Retinal pigment epithelial cell (primary cell): ENCODE data around the gene TEX36.

ENCODE experiments used
- DNase-seq: peaks from one replicate; pipeline ENCODE4 v3.0.0-alpha.2; 2010; ENCODE audit warnings: low read depth
- H3K4me3 ChIP-seq: 2 replicates; pipeline ENCODE4 v1.5.1; 2011; ENCODE audit warnings: mild to moderate bottlenecking, low read length, control low read depth, moderate library complexity
- TF ChIP-seq, protein P1 (sequence below): conservative IDR thresholded peaks from 2 replicates; pipeline ENCODE4 v1.5.1; 2011; ENCODE audit warnings: low read depth, low read length, control low read depth, inconsistent platforms

The TEX36 gene

DNA sequence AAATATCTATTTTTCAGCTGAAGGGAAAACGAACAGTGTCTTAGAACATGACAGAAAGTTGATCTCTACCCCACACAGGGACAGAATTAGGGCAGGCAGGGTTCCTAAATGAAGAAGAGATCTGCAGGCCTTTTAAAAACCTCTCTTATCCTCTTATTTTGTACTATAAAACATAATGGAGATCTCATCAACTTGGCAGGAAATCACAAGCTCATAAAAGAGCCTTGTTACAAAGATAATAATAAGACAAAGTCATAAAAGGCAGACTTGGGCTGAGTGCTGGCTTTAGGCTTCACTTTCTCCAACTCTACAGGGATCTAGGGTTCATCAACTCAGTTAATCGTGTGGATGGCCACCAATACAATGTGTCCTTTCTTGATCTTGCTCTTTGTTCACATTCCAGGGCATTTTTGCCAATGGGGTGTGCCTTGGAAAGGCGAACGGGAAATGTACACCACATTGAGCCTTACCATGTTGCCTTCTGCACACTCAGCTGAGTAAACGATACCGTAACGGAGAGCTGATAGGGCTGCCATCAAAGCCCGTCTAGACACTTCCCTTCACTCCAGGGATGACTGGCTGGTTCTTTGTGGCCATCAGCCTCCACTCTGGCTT is 7.1 kb upstream of the TEX36 start:
- TF ChIP-seq, protein P1, sequence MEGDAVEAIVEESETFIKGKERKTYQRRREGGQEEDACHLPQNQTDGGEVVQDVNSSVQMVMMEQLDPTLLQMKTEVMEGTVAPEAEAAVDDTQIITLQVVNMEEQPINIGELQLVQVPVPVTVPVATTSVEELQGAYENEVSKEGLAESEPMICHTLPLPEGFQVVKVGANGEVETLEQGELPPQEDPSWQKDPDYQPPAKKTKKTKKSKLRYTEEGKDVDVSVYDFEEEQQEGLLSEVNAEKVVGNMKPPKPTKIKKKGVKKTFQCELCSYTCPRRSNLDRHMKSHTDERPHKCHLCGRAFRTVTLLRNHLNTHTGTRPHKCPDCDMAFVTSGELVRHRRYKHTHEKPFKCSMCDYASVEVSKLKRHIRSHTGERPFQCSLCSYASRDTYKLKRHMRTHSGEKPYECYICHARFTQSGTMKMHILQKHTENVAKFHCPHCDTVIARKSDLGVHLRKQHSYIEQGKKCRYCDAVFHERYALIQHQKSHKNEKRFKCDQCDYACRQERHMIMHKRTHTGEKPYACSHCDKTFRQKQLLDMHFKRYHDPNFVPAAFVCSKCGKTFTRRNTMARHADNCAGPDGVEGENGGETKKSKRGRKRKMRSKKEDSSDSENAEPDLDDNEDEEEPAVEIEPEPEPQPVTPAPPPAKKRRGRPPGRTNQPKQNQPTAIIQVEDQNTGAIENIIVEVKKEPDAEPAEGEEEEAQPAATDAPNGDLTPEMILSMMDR, result no peak
- DNase-seq, result no peak
- H3K4me3 ChIP-seq, result no peak overlapping the region

- DNase-seq, result no peak
- no peak overlapping the region for H3K4me3 ChIP-seq
- TF ChIP-seq, protein P1, result no peak
These were observed 4.7 kb upstream of the TEX36 start for GRCh38 chr10:125687507-125688185.

DNA sequence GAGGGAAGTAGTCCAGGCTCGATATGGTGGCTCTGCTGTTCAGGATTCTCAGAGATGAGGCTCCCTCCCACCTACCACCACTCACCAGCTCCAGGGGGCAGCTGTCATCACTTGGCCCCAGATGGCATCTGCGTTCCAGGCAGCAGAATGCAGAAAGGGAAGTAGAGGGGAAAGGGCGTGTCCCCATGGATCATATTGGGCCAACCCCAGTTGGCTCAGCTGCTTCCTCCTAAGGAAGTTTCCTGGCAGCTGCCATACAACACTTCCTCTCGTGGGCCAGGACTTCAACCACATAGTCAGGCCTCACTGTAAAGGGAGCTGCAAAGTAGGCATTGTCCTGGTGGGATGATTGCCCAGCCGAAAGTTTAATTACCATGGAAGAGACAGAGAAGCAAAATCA is 1.6 kb upstream of the TEX36 start:
- no peak for DNase-seq
- TF ChIP-seq, protein P1, result no peak
- no peak overlapping the region for H3K4me3 ChIP-seq

GRCh38 chr10:125683821-125684220 is 858 bp upstream of the TEX36 start:
- no peak for DNase-seq
- TF ChIP-seq, protein P1, result no peak
- no peak overlapping the region for H3K4me3 ChIP-seq

DNA sequence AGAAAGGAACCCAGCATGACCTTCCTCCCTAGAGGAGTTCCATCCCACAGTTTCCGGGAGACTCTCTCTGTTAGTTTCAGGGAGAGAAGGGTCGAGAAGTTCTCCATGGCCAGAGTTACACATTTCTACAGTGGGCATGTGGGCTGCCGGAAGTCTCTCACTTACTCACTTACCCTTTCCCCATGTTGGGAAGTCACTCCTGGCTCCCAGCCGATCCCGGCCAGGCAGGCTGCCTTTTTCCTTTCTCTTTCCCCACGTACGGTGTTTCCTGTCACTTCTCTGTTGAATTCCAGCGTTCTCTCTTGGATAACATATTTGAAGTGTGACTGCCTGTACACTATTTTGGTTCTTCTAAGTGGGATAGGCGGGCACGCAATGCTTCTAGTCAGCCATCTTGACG is 3.5 kb downstream of the TEX36 start:
- no peak for DNase-seq
- no peak overlapping the region for H3K4me3 ChIP-seq
- TF ChIP-seq, protein P1, result no peak

DNA sequence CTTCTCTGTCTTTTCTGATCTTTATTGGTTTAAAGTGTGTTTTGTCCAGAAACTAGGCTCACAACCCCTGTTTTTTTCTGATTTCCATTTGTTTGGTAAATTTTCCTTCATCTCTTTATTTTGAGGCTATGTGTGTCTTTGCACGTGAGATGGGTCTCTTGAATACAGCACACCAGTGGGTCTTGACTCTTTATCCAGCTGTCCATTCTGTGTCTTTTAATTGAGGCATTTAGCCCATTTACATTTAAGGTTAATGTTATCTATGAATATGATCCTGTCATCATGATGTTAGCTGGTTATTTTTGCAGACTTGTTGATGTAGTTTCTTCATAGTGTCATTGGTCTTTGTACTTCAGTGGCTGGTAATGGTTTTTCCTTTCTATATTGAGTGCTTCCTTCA is 10.1 kb downstream of the TEX36 start:
- no peak overlapping the region for H3K4me3 ChIP-seq
- DNase-seq, result no peak
- TF ChIP-seq, protein P1, result no peak

DNA sequence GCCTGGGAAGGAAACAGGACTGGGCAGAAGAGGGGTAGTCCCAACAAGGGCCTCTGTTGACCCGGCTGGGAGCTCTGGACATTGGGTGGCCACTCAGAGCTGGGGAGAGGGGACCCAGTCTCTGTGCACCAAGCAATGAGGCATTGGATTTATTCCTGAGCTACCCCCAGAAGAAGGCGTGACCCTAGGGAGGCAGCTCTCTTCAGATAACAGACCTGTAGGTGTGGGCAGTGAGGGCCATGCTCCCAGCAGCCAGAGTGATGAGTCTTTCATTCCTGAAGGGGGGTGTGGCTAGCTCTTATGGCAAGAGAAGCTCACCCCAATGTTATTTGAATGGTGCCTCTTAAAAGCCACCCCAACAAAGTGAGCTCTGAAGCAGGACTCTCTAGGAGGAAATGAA is 20.4 kb downstream of the TEX36 start:
- TF ChIP-seq, protein P1, result no peak
- no peak for DNase-seq
- no peak overlapping the region for H3K4me3 ChIP-seq
